Neural crest cell (in vitro differentiated cells): ENCODE measurements around the gene NRXN3. TPM values are rescaled to one million over a fixed set of nuclear protein-coding genes. Genes with fewer than 3 reads are reported as not detected.

Experiments
- DNase-seq: peaks from one replicate; pipeline ENCODE4 v3.0.0; 2021; ENCODE audit warnings: low read depth, mixed read lengths, low spot score
- H3K27ac Mint-ChIP-seq: one replicate; pipeline ENCODE4 v1.8.0; 2021; ENCODE audit warnings: mild to moderate bottlenecking, mixed read lengths; ENCODE audit not compliant: unreplicated experiment
- H3K27me3 Mint-ChIP-seq: 2 replicates; pipeline ENCODE4 v1.8.0; 2021; ENCODE audit warnings: low read depth, mild to moderate bottlenecking, mixed read lengths
- H3K36me3 Mint-ChIP-seq: 2 replicates; pipeline ENCODE4 v1.8.0; 2021; ENCODE audit warnings: low read depth, mild to moderate bottlenecking, mixed read lengths
- H3K4me1 Mint-ChIP-seq: 2 replicates; pipeline ENCODE4 v1.8.0; 2021; ENCODE audit warnings: mixed read lengths
- H3K4me3 Mint-ChIP-seq: one replicate; pipeline ENCODE4 v1.8.0; 2021; ENCODE audit warnings: mild to moderate bottlenecking, mixed read lengths
- H3K9me3 Mint-ChIP-seq: 2 replicates; pipeline ENCODE4 v1.8.0; 2021; ENCODE audit warnings: mixed read lengths
- CTCF ChIP-seq: fragments of 200-600 bp; sonication (generic); conservative IDR thresholded peaks from 2 replicates; pipeline ENCODE4 v1.5.0; 2021; ENCODE audit warnings: antibody characterized with exemption, mild to moderate bottlenecking
- total RNA-seq: library from RNA; stranded (reverse); gene quantifications from 2 replicates; pipeline ENCODE4 v1.2.1, GENCODE V29; 2021

The NRXN3 gene
- total RNA-seq, 1 donor from 2014 or later = 2.5 TPM

DNA sequence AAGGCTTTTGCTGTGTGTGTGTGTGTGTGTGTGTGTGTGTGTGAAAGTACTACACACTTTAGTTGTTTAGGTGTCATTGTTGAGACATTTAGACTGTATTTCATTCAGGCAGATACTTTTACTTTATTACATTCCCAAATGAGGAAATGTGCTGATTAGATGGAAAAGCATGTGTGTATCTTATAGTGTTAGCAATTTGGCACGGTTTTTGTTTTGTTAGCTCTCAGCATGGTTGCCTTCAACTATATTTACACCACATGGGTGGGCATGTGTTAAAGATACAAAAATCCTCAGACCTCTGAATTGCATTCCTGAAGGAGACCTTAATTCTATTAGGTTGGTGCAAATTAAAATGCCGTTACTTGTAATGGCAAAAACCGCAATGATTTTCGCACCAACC, 1161.7 kb downstream of the NRXN3 start:
- Mint-ChIP-seq H3K4me3 (no peak overlapping the region), H3K4me1 (peaks cover 17% of the 10 kb centered on the region), H3K36me3 (no peaks in the 10 kb centered on the region), H3K27ac (no peak overlapping the region), H3K27me3 (no peaks in the 10 kb centered on the region), H3K9me3 (no peaks in the 10 kb centered on the region)
- no peak for DNase-seq
- no peak for TF ChIP-seq CTCF

DNA sequence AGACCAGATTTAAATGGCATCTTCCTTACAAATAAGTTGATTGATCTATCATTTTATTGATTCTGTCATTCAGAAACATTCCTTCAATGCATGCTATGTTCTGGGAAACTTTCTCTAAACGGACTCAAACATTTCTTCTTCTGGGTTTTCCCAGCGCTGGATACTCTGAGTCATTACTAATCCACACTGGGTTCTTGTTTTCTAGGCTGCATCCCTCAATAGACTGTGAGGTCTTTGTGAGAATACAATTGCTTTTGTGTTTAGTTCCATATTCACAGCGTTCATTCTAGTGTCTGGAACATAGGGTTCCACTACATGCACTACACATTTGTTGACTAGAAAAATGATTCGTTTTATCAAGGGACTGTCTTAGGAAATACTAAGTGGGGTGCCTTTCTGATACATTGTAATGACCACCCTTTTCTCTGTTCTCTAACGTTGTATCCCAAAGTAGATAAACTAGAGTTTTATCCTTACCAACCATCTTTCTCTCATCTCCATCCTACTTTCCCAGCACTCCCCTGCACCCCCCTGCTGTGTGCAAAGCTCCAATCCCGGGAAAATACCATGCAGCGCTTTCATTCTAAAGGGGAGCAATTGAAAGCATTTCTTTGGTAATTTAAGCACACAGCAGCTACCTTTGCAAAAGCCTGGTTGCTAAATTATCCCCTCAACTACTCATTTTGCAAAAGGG, 1162.5 kb downstream of the NRXN3 start:
- no peak overlapping the region for H3K4me3 Mint-ChIP-seq
- no peak for DNase-seq
- H3K27me3 Mint-ChIP-seq = no peaks in the 10 kb centered on the region

GRCh38 chr14:79333198-79333546, 1163.0 kb downstream of the NRXN3 start:
- no peak overlapping the region for H3K27ac Mint-ChIP-seq
- TF ChIP-seq CTCF = no peak
- H3K27me3 Mint-ChIP-seq = no peaks in the 10 kb centered on the region
- DNase-seq = no peak
- no peaks in the 10 kb centered on the region for H3K9me3 Mint-ChIP-seq
- no peaks in the 10 kb centered on the region for H3K36me3 Mint-ChIP-seq
- H3K4me1 Mint-ChIP-seq = peaks cover 17% of the 10 kb centered on the region
- H3K4me3 Mint-ChIP-seq = no peak overlapping the region

More for the DNA sequence above, 1162.5 kb downstream of the NRXN3 start:
- no peak for TF ChIP-seq CTCF
- no peak overlapping the region for H3K27ac Mint-ChIP-seq
- peaks cover 17% of the 10 kb centered on the region for H3K4me1 Mint-ChIP-seq
- no peaks in the 10 kb centered on the region for H3K36me3 Mint-ChIP-seq
- no peaks in the 10 kb centered on the region for H3K9me3 Mint-ChIP-seq

DNA sequence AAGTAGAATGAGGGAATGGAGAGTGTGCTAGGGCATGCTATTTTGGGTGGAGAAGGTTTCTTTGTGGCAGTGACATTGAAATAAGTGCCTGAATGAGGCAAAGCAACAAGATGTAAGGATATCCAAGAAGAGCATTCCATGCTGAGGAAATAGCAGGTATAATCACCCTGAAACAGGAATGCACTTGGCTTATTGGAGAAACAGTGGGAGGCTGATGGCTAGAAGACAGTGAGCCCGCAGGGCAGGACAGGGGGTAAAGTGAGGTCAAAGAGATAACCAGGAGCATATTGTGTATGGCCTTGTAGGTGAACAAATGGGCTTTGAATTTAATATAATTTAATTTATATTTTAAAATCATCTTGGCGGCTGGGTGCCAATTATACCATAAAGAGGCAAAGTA, 1164.1 kb downstream of the NRXN3 start:
- H3K27ac Mint-ChIP-seq = no peak overlapping the region
- no peaks in the 10 kb centered on the region for H3K27me3 Mint-ChIP-seq

GRCh38 chr14:79337761-79338160, 1167.6 kb downstream of the NRXN3 start:
- H3K27ac Mint-ChIP-seq = no peak overlapping the region
- no peaks in the 10 kb centered on the region for H3K27me3 Mint-ChIP-seq
- DNase-seq = no peak
- TF ChIP-seq CTCF = no peak
- peaks cover 6% of the 10 kb centered on the region for H3K4me1 Mint-ChIP-seq
- H3K36me3 Mint-ChIP-seq = no peaks in the 10 kb centered on the region
- no peaks in the 10 kb centered on the region for H3K9me3 Mint-ChIP-seq
- H3K4me3 Mint-ChIP-seq = no peak overlapping the region

More for the DNA sequence above, 1164.1 kb downstream of the NRXN3 start:
- TF ChIP-seq CTCF = no peak
- Mint-ChIP-seq H3K9me3 (no peaks in the 10 kb centered on the region), H3K4me1 (peaks cover 17% of the 10 kb centered on the region), H3K4me3 (no peak overlapping the region), H3K36me3 (no peaks in the 10 kb centered on the region)
- DNase-seq = no peak
